ENCODE measurements around the gene LCE7A.

Gene LCE7A

DNA sequence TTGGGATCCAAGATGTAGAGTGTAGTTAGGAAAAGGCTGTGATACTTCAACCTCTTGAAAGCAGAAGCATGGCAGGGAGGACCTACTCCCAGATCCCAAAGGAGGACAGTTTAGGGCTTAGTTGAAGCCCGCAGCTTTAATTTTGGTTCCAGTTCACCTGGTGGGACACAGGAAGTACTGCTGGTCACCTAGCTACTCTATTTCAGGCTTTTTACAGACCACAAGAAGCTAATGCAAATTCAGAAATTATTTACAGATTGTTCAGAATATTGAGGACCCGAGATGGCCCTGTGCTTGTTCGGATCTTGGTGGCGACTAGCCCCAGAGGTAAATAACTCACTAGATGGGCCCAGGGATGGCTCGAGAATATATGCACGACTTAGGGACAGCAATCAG lies 11.9 kb downstream of the LCE7A start:
- no peaks in the 10 kb centered on the region for H3K36me3 Mint-ChIP-seq (ENCODE audit: low read depth)
- no peak overlapping the region for H3K4me3 Mint-ChIP-seq
- H3K27me3 Mint-ChIP-seq (ENCODE audit: low read depth), result no peaks in the 10 kb centered on the region
- no peaks in the 10 kb centered on the region for H3K4me1 Mint-ChIP-seq
- H3K27ac Mint-ChIP-seq, result no peak overlapping the region
- TF ChIP-seq, protein P1, sequence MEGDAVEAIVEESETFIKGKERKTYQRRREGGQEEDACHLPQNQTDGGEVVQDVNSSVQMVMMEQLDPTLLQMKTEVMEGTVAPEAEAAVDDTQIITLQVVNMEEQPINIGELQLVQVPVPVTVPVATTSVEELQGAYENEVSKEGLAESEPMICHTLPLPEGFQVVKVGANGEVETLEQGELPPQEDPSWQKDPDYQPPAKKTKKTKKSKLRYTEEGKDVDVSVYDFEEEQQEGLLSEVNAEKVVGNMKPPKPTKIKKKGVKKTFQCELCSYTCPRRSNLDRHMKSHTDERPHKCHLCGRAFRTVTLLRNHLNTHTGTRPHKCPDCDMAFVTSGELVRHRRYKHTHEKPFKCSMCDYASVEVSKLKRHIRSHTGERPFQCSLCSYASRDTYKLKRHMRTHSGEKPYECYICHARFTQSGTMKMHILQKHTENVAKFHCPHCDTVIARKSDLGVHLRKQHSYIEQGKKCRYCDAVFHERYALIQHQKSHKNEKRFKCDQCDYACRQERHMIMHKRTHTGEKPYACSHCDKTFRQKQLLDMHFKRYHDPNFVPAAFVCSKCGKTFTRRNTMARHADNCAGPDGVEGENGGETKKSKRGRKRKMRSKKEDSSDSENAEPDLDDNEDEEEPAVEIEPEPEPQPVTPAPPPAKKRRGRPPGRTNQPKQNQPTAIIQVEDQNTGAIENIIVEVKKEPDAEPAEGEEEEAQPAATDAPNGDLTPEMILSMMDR (IDR thresholded peaks at IDR 0.05; ENCODE audit: unreplicated experiment in 3 of 3), result no peak
- no peaks in the 10 kb centered on the region for H3K9me3 Mint-ChIP-seq

DNA sequence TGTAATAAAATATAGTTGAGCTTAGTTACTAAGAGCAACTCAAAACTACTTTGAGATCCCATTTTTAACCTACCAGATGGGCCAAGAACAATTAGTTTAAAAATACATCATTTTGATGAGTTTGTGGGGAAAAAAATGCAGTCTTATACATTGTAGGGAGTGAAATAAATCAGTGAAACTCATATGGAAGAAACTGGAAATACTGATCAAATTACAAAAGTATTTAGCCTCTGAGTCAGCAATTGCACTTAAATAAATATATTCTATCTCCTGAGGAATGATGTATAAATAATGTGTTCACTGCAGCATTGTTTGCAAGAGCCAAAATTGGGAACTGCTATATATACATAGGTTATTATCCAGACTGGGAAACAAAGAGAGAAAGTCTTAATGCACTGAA lies 13.7 kb downstream of the LCE7A start:
- Mint-ChIP-seq H3K4me1 (no peaks in the 10 kb centered on the region), H3K4me3 (no peak overlapping the region), H3K27me3 (ENCODE audit: low read depth) (peaks cover 4% of the 10 kb centered on the region), H3K27ac (no peak overlapping the region), H3K36me3 (ENCODE audit: low read depth) (no peaks in the 10 kb centered on the region), H3K9me3 (no peaks in the 10 kb centered on the region)
- TF ChIP-seq, protein P1 (IDR thresholded peaks at IDR 0.05; ENCODE audit: unreplicated experiment in 3 of 3), result no peak

DNA sequence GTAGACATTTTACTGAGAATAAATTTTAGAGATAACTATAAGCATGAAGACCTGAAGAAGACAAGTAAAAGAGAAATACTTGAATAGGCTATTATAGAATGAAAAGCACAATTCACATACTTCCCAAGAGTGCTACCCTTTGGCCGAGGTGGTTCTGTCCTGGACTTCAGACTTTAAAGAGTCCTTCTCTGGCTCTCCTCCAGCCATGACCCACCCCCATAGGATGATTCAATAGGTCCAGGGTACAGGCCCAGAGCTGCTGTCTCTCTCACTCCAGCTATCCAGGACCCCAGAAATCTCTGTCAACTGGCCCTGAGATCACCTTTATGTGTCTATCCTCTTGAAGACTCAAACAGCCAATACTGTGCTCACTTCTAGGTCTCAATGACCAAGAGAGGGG lies 17.0 kb downstream of the LCE7A start:
- Mint-ChIP-seq H3K4me3 (no peak overlapping the region), H3K36me3 (ENCODE audit: low read depth) (no peaks in the 10 kb centered on the region), H3K4me1 (no peaks in the 10 kb centered on the region), H3K27me3 (ENCODE audit: low read depth) (peaks cover 8% of the 10 kb centered on the region), H3K27ac (no peak overlapping the region), H3K9me3 (peaks cover 2% of the 10 kb centered on the region)
- TF ChIP-seq, protein P1 (IDR thresholded peaks at IDR 0.05; ENCODE audit: unreplicated experiment in 3 of 3), result no peak

DNA sequence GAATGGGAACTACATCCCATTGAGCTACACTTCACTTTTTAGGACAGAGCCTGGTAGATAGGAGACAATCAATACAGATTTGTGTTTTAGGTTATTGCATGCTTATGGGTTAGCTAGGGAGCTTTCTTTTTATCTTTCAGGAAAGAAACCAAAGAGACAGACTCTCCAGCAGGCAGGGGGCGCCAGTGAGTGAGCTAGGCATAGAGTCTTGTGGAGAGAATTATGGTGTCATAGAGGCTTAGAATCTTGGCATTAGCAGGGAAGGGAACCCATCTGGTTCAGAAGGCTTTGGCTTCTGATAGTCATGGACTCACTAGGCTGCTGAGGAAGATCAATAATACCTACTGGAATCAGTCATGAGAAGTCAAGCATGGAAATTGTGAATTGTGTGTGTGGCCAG lies 18.2 kb downstream of the LCE7A start, which contains the start of gene SMCP:
SMCP (plus strand) TSS at position 281 of the 400 bp plus-strand sequence. CDS start 6,101 bp downstream, outside the sequence.
- Mint-ChIP-seq H3K27me3 (ENCODE audit: low read depth) (peaks cover 8% of the 10 kb centered on the region), H3K27ac (no peak within 1 kb of the TSS), H3K4me3 (no peak within 1 kb of the TSS), H3K9me3 (peaks cover 2% of the 10 kb centered on the region), H3K4me1 (no peaks in the 10 kb centered on the region), H3K36me3 (ENCODE audit: low read depth) (no peaks in the 10 kb centered on the region)
- TF ChIP-seq, protein P1 (IDR thresholded peaks at IDR 0.05; ENCODE audit: unreplicated experiment in 3 of 3), result no peak

DNA sequence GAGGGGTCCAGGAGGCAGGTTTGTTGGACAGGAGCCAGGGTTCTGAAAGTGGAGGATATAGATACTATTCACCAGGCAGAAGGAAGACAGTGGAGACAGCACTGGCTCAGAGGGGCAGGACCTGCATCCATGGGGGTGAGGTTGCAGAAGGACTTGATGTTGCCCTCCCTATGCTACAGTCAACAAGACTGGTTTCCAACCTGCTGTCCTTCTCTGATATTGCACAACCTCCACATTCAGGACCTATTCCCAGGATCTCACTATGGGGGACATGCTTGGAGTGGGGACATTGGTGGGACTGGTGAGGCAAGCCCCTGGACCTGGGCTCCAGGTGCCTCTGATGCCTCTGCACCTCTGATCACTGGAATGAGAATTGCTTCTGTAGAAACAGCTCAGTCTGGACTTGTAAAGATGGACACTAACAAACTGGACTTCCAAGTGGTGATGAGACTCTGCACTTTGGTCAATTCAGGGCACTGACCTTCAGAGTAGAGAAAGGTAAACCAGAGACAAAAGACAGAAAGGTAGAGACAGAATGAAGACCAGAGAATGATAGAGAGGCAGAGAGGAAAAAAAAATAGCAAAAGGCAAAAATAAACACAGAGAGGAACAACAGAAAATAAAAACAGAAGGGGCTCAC lies 19.9 kb downstream of the LCE7A start:
- TF ChIP-seq, protein P1 (IDR thresholded peaks at IDR 0.05; ENCODE audit: unreplicated experiment in 3 of 3), result no peak
- peaks cover 17% of the 10 kb centered on the region for H3K27me3 Mint-ChIP-seq (ENCODE audit: low read depth)
- no peak overlapping the region for H3K4me3 Mint-ChIP-seq
- no peaks in the 10 kb centered on the region for H3K36me3 Mint-ChIP-seq (ENCODE audit: low read depth)
- H3K4me1 Mint-ChIP-seq, result no peaks in the 10 kb centered on the region
- H3K9me3 Mint-ChIP-seq, result peaks cover 2% of the 10 kb centered on the region
- no peak overlapping the region for H3K27ac Mint-ChIP-seq

DNA sequence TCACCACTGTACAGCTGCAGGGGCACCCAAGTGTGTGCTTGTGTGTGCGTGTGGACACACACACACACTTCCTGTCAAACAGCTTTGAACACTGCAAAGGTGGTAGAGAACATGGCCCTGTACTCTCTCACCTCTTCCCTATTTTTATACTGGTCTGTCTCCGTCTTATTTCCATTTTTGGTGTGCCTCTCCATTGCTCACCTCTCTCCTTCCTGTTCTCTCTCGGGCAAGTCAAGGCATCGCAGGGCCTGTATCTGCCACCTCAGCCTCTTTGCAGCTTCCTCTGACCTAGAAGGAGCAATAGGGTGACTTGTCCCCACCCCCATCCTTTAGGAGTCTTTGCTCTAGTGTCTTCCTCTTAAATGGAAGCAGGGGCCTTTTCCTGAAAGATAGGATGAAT lies 20.5 kb downstream of the LCE7A start:
- no peaks in the 10 kb centered on the region for H3K36me3 Mint-ChIP-seq (ENCODE audit: low read depth)
- no peak overlapping the region for H3K27ac Mint-ChIP-seq
- TF ChIP-seq, protein P1 (IDR thresholded peaks at IDR 0.05; ENCODE audit: unreplicated experiment in 3 of 3), result no peak
- peaks cover 2% of the 10 kb centered on the region for H3K9me3 Mint-ChIP-seq
- H3K4me3 Mint-ChIP-seq, result no peak overlapping the region
- H3K4me1 Mint-ChIP-seq, result no peaks in the 10 kb centered on the region
- peaks cover 20% of the 10 kb centered on the region for H3K27me3 Mint-ChIP-seq (ENCODE audit: low read depth)
